IPS-18c (cell line): ENCODE measurements around the gene SH3PXD2A.

Source experiments
- H3K4me3 ChIP-seq: 2 replicates; pipeline ENCODE4 v1.7.0; 2013; ENCODE audit warnings: low read depth, mild to moderate bottlenecking, low read length, moderate library complexity; ENCODE audit not compliant: insufficient read depth
- H3K9me3 ChIP-seq: one replicate; pipeline ENCODE4 v1.6.1; 2013; ENCODE audit warnings: mild to moderate bottlenecking, low read length, moderate library complexity; ENCODE audit not compliant: control insufficient read depth, insufficient read depth

Gene SH3PXD2A

GRCh38 chr10:103881416-103882284, 26.3 kb upstream of the SH3PXD2A start:
- Histone ChIP-seq H3K4me3 (no peak overlapping the region), H3K9me3 (no peaks in the 10 kb centered on the region)

- H3K9me3 ChIP-seq, result no peaks in the 10 kb centered on the region
- no peak overlapping the region for H3K4me3 ChIP-seq
These were observed 24.5 kb upstream of the SH3PXD2A start for GRCh38 chr10:103879831-103880230.

- Histone ChIP-seq H3K9me3 (no peaks in the 10 kb centered on the region), H3K4me3 (no peak overlapping the region)
These were observed 24.0 kb upstream of the SH3PXD2A start for GRCh38 chr10:103879409-103879808.

- H3K9me3 ChIP-seq, result no peaks in the 10 kb centered on the region
- H3K4me3 ChIP-seq, result no peak overlapping the region
These were observed 22.5 kb upstream of the SH3PXD2A start for GRCh38 chr10:103877861-103878260.

GRCh38 chr10:103876155-103876554, 20.8 kb upstream of the SH3PXD2A start:
- no peak overlapping the region for H3K4me3 ChIP-seq
- H3K9me3 ChIP-seq, result no peaks in the 10 kb centered on the region

- H3K9me3 ChIP-seq, result no peaks in the 10 kb centered on the region
- no peak overlapping the region for H3K4me3 ChIP-seq
These were observed 19.4 kb upstream of the SH3PXD2A start for GRCh38 chr10:103874730-103875129.

- H3K4me3 ChIP-seq, result no peak overlapping the region
- no peaks in the 10 kb centered on the region for H3K9me3 ChIP-seq
These were observed 17.0 kb upstream of the SH3PXD2A start for GRCh38 chr10:103872137-103872931.

- Histone ChIP-seq H3K4me3 (no peak overlapping the region), H3K9me3 (no peaks in the 10 kb centered on the region)
These were observed 15.6 kb upstream of the SH3PXD2A start for GRCh38 chr10:103871006-103871405.

- no peaks in the 10 kb centered on the region for H3K9me3 ChIP-seq
These were observed 15.1 kb upstream of the SH3PXD2A start for GRCh38 chr10:103870516-103870915.

GRCh38 chr10:103869336-103869735, 14.0 kb upstream of the SH3PXD2A start:
- no peak overlapping the region for H3K4me3 ChIP-seq

More at GRCh38 chr10:103870516-103870915, 15.1 kb upstream of the SH3PXD2A start:
- no peak overlapping the region for H3K4me3 ChIP-seq

GRCh38 chr10:103868200-103868599, 12.8 kb upstream of the SH3PXD2A start:
- no peak overlapping the region for H3K4me3 ChIP-seq
- no peaks in the 10 kb centered on the region for H3K9me3 ChIP-seq

More at GRCh38 chr10:103869336-103869735, 14.0 kb upstream of the SH3PXD2A start:
- no peaks in the 10 kb centered on the region for H3K9me3 ChIP-seq

GRCh38 chr10:103861505-103861904, 6.1 kb upstream of the SH3PXD2A start:
- Histone ChIP-seq H3K4me3 (no peak overlapping the region), H3K9me3 (no peaks in the 10 kb centered on the region)

GRCh38 chr10:103859161-103860086, 4.0 kb upstream of the SH3PXD2A start:
- no peak overlapping the region for H3K4me3 ChIP-seq
- no peaks in the 10 kb centered on the region for H3K9me3 ChIP-seq

- H3K9me3 ChIP-seq, result no peaks in the 10 kb centered on the region
- H3K4me3 ChIP-seq, result no peak overlapping the region
These were observed 3.0 kb upstream of the SH3PXD2A start for GRCh38 chr10:103858360-103858759.

GRCh38 chr10:103856797-103857170, 1.4 kb upstream of the SH3PXD2A start:
- no peaks in the 10 kb centered on the region for H3K9me3 ChIP-seq
- no peak overlapping the region for H3K4me3 ChIP-seq

- Histone ChIP-seq H3K9me3 (no peaks in the 10 kb centered on the region), H3K4me3 (peak overlapping the region; percentile 67)
These were observed 748 bp upstream of the SH3PXD2A start for GRCh38 chr10:103855852-103856796.
